PC-9 (cell line): Measurements from ENCODE around the gene KDM4B.

Experiments
- CTCF ChIP-seq: fragments of 200-600 bp; sonication (generic); conservative IDR thresholded peaks from 2 replicates; pipeline ENCODE4 v1.6.1; 2017; ENCODE audit warnings: mixed run types, antibody characterized with exemption, mild to moderate bottlenecking, moderate library complexity
- EZH2 ChIP-seq: fragments of 200-600 bp; sonication (generic); IDR thresholded peaks from 2 replicates; pipeline ENCODE4 v1.8.0; 2017; ENCODE audit warnings: antibody characterized with exemption, low read depth

- no peak for TF ChIP-seq CTCF
- no peak for TF ChIP-seq EZH2
Observed at GRCh38 chr19:4993683-4994082, 24.8 kb downstream of the KDM4B start.
